Esophagus (tissue), 2 donors: ENCODE measurements around the gene PRAME. TPM values are rescaled to one million over a fixed set of nuclear protein-coding genes. Genes with fewer than 3 reads are reported as not detected.

Experiments
- H3K27ac ChIP-seq, 2 donors: one replicate each; pipeline ENCODE4 v1.5.1; 2013; ENCODE audit warnings: low read depth in 2 of 2, mild to moderate bottlenecking in 2 of 2, inconsistent platforms in 1 of 2, low read length in 1 of 2, moderate library complexity in 1 of 2
- H3K27me3 ChIP-seq, 2 donors: one replicate each; pipeline ENCODE4 v1.6.1; 2013; ENCODE audit warnings: low read length in 2 of 2, control low read depth in 1 of 2, mild to moderate bottlenecking in 1 of 2; ENCODE audit not compliant: insufficient read depth in 2 of 2, control insufficient read depth in 1 of 2
- H3K36me3 ChIP-seq, 2 donors: one replicate each; pipeline ENCODE4 v1.6.1; 2013; ENCODE audit warnings: low read length in 1 of 2; ENCODE audit not compliant: control insufficient read depth in 2 of 2, insufficient read depth in 2 of 2
- H3K4me1 ChIP-seq, 2 donors: one replicate each; pipeline ENCODE4 v1.6.1; 2013; ENCODE audit warnings: low read length in 1 of 2; ENCODE audit not compliant: control insufficient read depth in 2 of 2, insufficient read depth in 2 of 2
- H3K4me3 ChIP-seq, 2 donors: one replicate each; pipeline ENCODE4 v1.5.1; 2013; ENCODE audit warnings: low read length in 2 of 2, mild to moderate bottlenecking in 2 of 2, low read depth in 1 of 2, moderate library complexity in 1 of 2
- H3K9me3 ChIP-seq, 2 donors: one replicate each; pipeline ENCODE4 v1.6.1; 2013; ENCODE audit warnings: mild to moderate bottlenecking in 2 of 2, low read depth in 1 of 2, low read length in 1 of 2, moderate library complexity in 1 of 2; ENCODE audit not compliant: control insufficient read depth in 2 of 2, insufficient read depth in 1 of 2
- WGBS, 2 donors: extraction: QIAGEN DNeasy Blood & Tissue Kit; methylation state at CpG; one replicate each; pipeline ENCODE4 v1.1.7; 2013; 5-methylcytosine and 5-hydroxymethylcytosine counted together
- polyA plus RNA-seq, 2 donors: library from polyadenylated mRNA; stranded (reverse); fragments of 200-250 nt; gene quantifications; one replicate each; pipeline ENCODE4 v1.2.3, GENCODE V29; 2013
- donor health status: healthy with polysubstance abuse.
- donor health status: Bipolar disorder and iron deficiency.

PRAME gene
- polyA plus RNA-seq, 2 donors = 0.01 TPM; not detected in 1

GRCh38 chr22:22531770-22532546 lies 27.1 kb downstream of the PRAME start:
- Histone ChIP-seq H3K27ac (no peak overlapping the region), H3K4me3 (no peak overlapping the region), H3K9me3 (no peaks in the 10 kb centered on the region), H3K27me3 (no peaks in the 10 kb centered on the region), H3K36me3 (no peaks in the 10 kb centered on the region), H3K4me1 (no peaks in the 10 kb centered on the region)
- 79 to 83% methylated on average over 7 of the region's 7 CpGs for WGBS, 2 donors

- Histone ChIP-seq H3K9me3 (no peaks in the 10 kb centered on the region), H3K4me1 (no peaks in the 10 kb centered on the region), H3K27me3 (no peaks in the 10 kb centered on the region), H3K36me3 (no peaks in the 10 kb centered on the region), H3K4me3 (no peak overlapping the region), H3K27ac (no peak overlapping the region)
- 85 to 91% methylated on average over 2 of the region's 2 CpGs for WGBS, 2 donors
Measured at GRCh38 chr22:22528780-22529179, 30.3 kb downstream of the PRAME start.

- H3K27ac ChIP-seq = no peak overlapping the region
- no peak overlapping the region for H3K4me3 ChIP-seq
- H3K27me3 ChIP-seq = no peaks in the 10 kb centered on the region
- H3K36me3 ChIP-seq = no peaks in the 10 kb centered on the region
- no peaks in the 10 kb centered on the region for H3K9me3 ChIP-seq
- 81 to 84% methylated on average over 5 of the region's 5 CpGs for WGBS, 2 donors
- H3K4me1 ChIP-seq = no peaks in the 10 kb centered on the region
Measured at GRCh38 chr22:22527312-22527711, 31.8 kb downstream of the PRAME start.

- Histone ChIP-seq H3K36me3 (no peaks in the 10 kb centered on the region), H3K27ac (no peak overlapping the region), H3K4me3 (no peak overlapping the region), H3K27me3 (no peaks in the 10 kb centered on the region), H3K9me3 (no peaks in the 10 kb centered on the region), H3K4me1 (no peaks in the 10 kb centered on the region)
- WGBS, 2 donors = 72 to 79% methylated on average over 4 of the region's 4 CpGs
Measured at GRCh38 chr22:22526125-22526912, 32.7 kb downstream of the PRAME start.

- Histone ChIP-seq H3K4me3 (no peak overlapping the region), H3K27me3 (no peaks in the 10 kb centered on the region), H3K27ac (no peak overlapping the region), H3K4me1 (no peaks in the 10 kb centered on the region), H3K9me3 (no peaks in the 10 kb centered on the region), H3K36me3 (no peaks in the 10 kb centered on the region)
- 68 to 79% methylated on average over 6 of the region's 6 CpGs for WGBS, 2 donors
Measured at GRCh38 chr22:22523494-22523893, 35.6 kb downstream of the PRAME start.

- no peak overlapping the region for H3K27ac ChIP-seq
Measured at GRCh38 chr22:22521631-22522030, 37.4 kb downstream of the PRAME start.

GRCh38 chr22:22520667-22521602 lies 38.1 kb downstream of the PRAME start:
- H3K27ac ChIP-seq = no peak overlapping the region
- H3K36me3 ChIP-seq = no peaks in the 10 kb centered on the region
- no peak overlapping the region for H3K4me3 ChIP-seq
- H3K9me3 ChIP-seq = no peaks in the 10 kb centered on the region
- no peaks in the 10 kb centered on the region for H3K27me3 ChIP-seq
- WGBS, 2 donors = 63 to 66% methylated on average over 12 of the region's 12 CpGs
- H3K4me1 ChIP-seq = no peaks in the 10 kb centered on the region

More at GRCh38 chr22:22521631-22522030, 37.4 kb downstream of the PRAME start:
- WGBS, 2 donors = 60 to 77% methylated on average over 8 of the region's 8 CpGs
- H3K36me3 ChIP-seq = no peaks in the 10 kb centered on the region
- no peaks in the 10 kb centered on the region for H3K4me1 ChIP-seq
- H3K4me3 ChIP-seq = no peak overlapping the region
- no peaks in the 10 kb centered on the region for H3K27me3 ChIP-seq
- H3K9me3 ChIP-seq = no peaks in the 10 kb centered on the region

GRCh38 chr22:22520020-22520656 lies 38.9 kb downstream of the PRAME start, which contains the start of gene ZNF280A:
Gene ZNF280A, minus strand, starts transcription at chr22:22520270. Its CDS starts 4,640 bp downstream, at chr22:22515630.
- Histone ChIP-seq H3K4me1 (no peaks in the 10 kb centered on the region), H3K36me3 (no peaks in the 10 kb centered on the region), H3K27ac (no peak within 1 kb of the TSS), H3K4me3 (no peak within 1 kb of the TSS), H3K27me3 (no peaks in the 10 kb centered on the region), H3K9me3 (no peaks in the 10 kb centered on the region)
- WGBS, 2 donors = 64 to 71% methylated on average over 12 of the region's 12 CpGs

GRCh38 chr22:22519591-22519990 lies 39.5 kb downstream of the PRAME start:
- Histone ChIP-seq H3K27me3 (no peaks in the 10 kb centered on the region), H3K4me1 (no peaks in the 10 kb centered on the region)
- 54 to 61% methylated on average over 5 of the region's 5 CpGs for WGBS, 2 donors

More at GRCh38 chr22:22519591-22519990, 39.5 kb downstream of the PRAME start:
- H3K9me3 ChIP-seq = no peaks in the 10 kb centered on the region
- no peak overlapping the region for H3K4me3 ChIP-seq
- no peak overlapping the region for H3K27ac ChIP-seq
- no peaks in the 10 kb centered on the region for H3K36me3 ChIP-seq
